Glutamatergic neuron (in vitro differentiated cells): Measurements from ENCODE around the gene PCBD2. TPM values are rescaled to one million over a fixed set of nuclear protein-coding genes. Genes with fewer than 3 reads are reported as not detected.
"Not testable (repeated sequence)": the region's sequence is repeated elsewhere in the genome, so short reads cannot be mapped to it uniquely, and the experiment has no call there.

Experiments used
- DNase-seq: peaks from one replicate; pipeline ENCODE4 v3.0.0; 2022
- H3K27ac Mint-ChIP-seq: one replicate; pipeline ENCODE4 v1.8.0; 2020; ENCODE audit warnings: mild to moderate bottlenecking, mixed read lengths, inconsistent platforms; ENCODE audit not compliant: unreplicated experiment
- H3K27me3 Mint-ChIP-seq: one replicate; pipeline ENCODE4 v1.8.0; 2020; ENCODE audit warnings: mild to moderate bottlenecking, moderate library complexity, mixed read lengths, inconsistent platforms; ENCODE audit not compliant: unreplicated experiment
- H3K36me3 Mint-ChIP-seq: one replicate; pipeline ENCODE4 v1.8.0; 2020; ENCODE audit warnings: mild to moderate bottlenecking, mixed read lengths, inconsistent platforms; ENCODE audit not compliant: unreplicated experiment
- H3K4me1 Mint-ChIP-seq: one replicate; pipeline ENCODE4 v1.8.0; 2020; ENCODE audit warnings: mild to moderate bottlenecking, low read depth, mixed read lengths, inconsistent platforms; ENCODE audit not compliant: unreplicated experiment
- H3K4me3 Mint-ChIP-seq: one replicate; pipeline ENCODE4 v1.8.0; 2020; ENCODE audit warnings: mild to moderate bottlenecking, mixed read lengths, inconsistent platforms; ENCODE audit not compliant: unreplicated experiment
- H3K9me3 Mint-ChIP-seq: one replicate; pipeline ENCODE4 v1.8.0; 2020; ENCODE audit warnings: mild to moderate bottlenecking, moderate library complexity, mixed read lengths, inconsistent platforms; ENCODE audit not compliant: unreplicated experiment
- CTCF ChIP-seq: fragments of 200-600 bp; sonication (generic); IDR thresholded peaks from one replicate; pipeline ENCODE4 v1.5.0; 2021; ENCODE audit not compliant: partially characterized antibody, unreplicated experiment
- long read RNA-seq: library from polyadenylated mRNA; unstranded; transcript quantifications from one replicate; pipeline ENCODE4 v2.0.0, GENCODE V29; 2020; ENCODE audit not compliant: unreplicated experiment
- total RNA-seq: library from RNA; stranded (reverse); fragmentation: NEBNext Ultra II Directional; extraction: Animal tissue kit (Norgen Biotek cat#: 25700); gene quantifications from one replicate; pipeline ENCODE4 v1.2.1, GENCODE V29; 2021; ENCODE audit not compliant: unreplicated experiment

The PCBD2 gene
- 9.9 TPM for total RNA-seq
- long read RNA-seq, transcript PCBD2-201 (4 exons, 1,223 nt): major isoform, 6 of 8 reads
- long read RNA-seq, partial matches to known transcripts: 0 of 8 reads
- long read RNA-seq, other reads (novel, unspliced or antisense): 2 of 8 reads

GRCh38 chr5:134904610-134905245, at the start of gene PCBD2:
Gene PCBD2, plus strand, starts transcription at chr5:134905131. Its CDS starts 9 bp downstream, at chr5:134905140.
- H3K27me3 Mint-ChIP-seq: peaks cover 8% of the 10 kb centered on the region
- peaks cover 5% of the 10 kb centered on the region for H3K4me1 Mint-ChIP-seq
- peak; percentile 86 for TF ChIP-seq CTCF
- peak; percentile 96 for DNase-seq
- H3K9me3 Mint-ChIP-seq: peaks cover 7% of the 10 kb centered on the region
- H3K36me3 Mint-ChIP-seq: no peaks in the 10 kb centered on the region
- H3K27ac Mint-ChIP-seq: peak within 1 kb of the TSS; percentile 98
- peak within 1 kb of the TSS; percentile 91 for H3K4me3 Mint-ChIP-seq

GRCh38 chr5:134856465-134856864, 48.5 kb upstream of the PCBD2 start:
- not testable (repeated sequence) for H3K27me3 Mint-ChIP-seq, DNase-seq, H3K4me3 Mint-ChIP-seq, H3K36me3 Mint-ChIP-seq, H3K9me3 Mint-ChIP-seq, H3K27ac Mint-ChIP-seq, H3K4me1 Mint-ChIP-seq

- Mint-ChIP-seq H3K36me3 (no peaks in the 10 kb centered on the region), H3K4me1 (no peaks in the 10 kb centered on the region), H3K27me3 (no peaks in the 10 kb centered on the region), H3K4me3 (no peak overlapping the region), H3K27ac (no peak overlapping the region), H3K9me3 (no peaks in the 10 kb centered on the region)
- no peak for DNase-seq
- no peak for TF ChIP-seq CTCF
These were observed 47.5 kb upstream of the PCBD2 start for GRCh38 chr5:134857401-134857800.

- Mint-ChIP-seq H3K9me3 (no peaks in the 10 kb centered on the region), H3K4me1 (no peaks in the 10 kb centered on the region), H3K4me3 (no peak overlapping the region), H3K27ac (no peak overlapping the region), H3K27me3 (no peaks in the 10 kb centered on the region), H3K36me3 (no peaks in the 10 kb centered on the region)
- no peak for TF ChIP-seq CTCF
- DNase-seq: no peak
These were observed 40.2 kb upstream of the PCBD2 start for GRCh38 chr5:134864707-134865106.

- no peak for DNase-seq
These were observed 31.4 kb upstream of the PCBD2 start for GRCh38 chr5:134873494-134873893.

More at GRCh38 chr5:134873494-134873893, 31.4 kb upstream of the PCBD2 start:
- Mint-ChIP-seq H3K27me3 (peaks cover 6% of the 10 kb centered on the region), H3K4me1 (peaks cover 7% of the 10 kb centered on the region), H3K4me3 (peak overlapping the region; percentile 97), H3K9me3 (peaks cover 3% of the 10 kb centered on the region), H3K27ac (peak overlapping the region; percentile 79), H3K36me3 (no peaks in the 10 kb centered on the region)
- TF ChIP-seq CTCF: no peak
